DMS53 (cell line): ENCODE results near the gene STT3A.

Experiments
- DNase-seq: peaks from one replicate; lab custom pipeline; 2025; lab: John Stamatoyannopoulos, UW

STT3A gene

DNA sequence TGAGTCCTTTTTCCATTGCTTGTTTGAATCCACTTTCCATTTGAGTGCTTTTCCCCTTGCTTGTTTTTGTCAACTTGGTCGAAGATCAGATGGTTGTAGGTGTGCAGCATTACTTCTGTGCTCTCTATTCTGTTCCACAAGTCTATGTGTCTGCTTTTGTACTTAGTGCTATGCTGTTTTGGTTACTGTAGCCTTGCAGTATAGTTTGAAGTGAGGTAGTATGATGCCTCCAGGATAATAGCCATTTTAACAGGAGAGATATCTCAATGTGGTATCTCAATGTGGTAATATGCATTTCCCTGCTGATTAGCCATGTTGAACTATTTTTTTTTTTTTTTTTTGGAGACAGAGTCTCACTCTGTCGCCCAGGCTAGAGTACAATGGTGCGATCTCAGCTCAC, 71.3 kb downstream of the STT3A start:
- DNase-seq, result no peak

DNA sequence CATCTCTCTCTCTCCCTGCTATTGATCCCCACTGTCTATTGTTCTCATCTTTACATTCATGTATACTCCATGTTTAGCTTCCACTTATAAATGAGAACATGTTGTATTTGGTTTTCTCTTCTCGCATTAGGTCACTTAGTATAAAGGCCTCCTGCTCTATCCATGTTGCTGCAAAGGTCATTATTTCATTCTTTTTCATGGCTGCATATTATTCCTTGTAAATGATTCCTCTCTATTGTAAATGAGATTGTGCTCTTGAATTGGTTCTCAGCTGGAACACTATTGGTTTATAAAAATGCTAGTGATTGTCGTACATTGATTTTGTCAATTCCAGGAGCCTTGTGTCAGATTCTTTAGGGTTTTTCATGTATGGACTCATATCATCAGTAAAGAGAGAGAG, 74.5 kb downstream of the STT3A start:
- no peak for DNase-seq

DNA sequence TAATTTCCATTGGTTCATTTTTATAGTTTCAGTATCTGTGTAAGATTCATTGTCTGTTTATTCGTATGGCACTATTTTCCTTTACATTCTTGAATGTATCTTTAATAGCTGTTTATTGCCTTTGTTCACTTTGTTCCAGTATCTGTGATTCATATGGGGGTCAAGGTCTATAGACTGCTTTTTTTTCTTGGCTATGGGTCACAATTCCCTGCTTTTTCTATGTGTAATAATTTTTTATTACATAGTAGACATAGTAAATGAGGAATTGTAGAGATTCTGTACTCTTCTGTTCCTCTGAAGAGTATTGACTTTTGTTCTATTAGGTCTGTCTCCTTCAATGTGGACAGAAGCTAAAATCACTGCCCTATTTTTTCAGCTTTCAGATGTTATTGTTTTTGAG, 77.5 kb downstream of the STT3A start:
- DNase-seq, result no peak

DNA sequence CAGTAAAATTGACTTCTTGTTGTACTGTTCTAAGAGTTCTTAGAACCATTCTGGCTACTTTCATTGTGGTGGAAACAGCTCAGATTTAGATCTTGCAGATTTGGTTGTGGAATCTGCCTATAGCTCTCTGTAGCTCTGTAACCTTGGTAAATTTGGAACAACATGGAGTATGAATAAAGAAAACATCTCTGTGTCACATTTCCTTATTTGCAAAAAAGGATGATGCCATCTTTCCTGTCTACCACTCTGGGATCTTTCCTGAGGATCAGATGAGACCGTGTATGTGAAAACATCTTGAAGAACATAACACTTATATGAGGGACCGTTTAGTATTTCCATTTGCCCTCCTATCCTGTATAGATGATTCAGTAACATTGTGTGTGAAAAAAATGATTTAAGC, 78.9 kb downstream of the STT3A start:
- no peak for DNase-seq
